Measurements from ENCODE around the gene LSM4. TPM values are rescaled to one million over a fixed set of nuclear protein-coding genes. Genes with fewer than 3 reads are reported as not detected.
A peak's percentile ranks its signal among the peaks of the same experiment; 100 is the strongest.

Gene LSM4
- total and polyA plus RNA-seq, 2 of the 13 experiments (the other 11 are each of a cell fraction or from before 2014, with no cell fraction given) = 65.8 to 166 TPM

GRCh38 chr19:18332917-18333530 is 10.1 kb upstream of the LSM4 start (continued):
- TF ChIP-seq ZNF782 (CRISPR knock-in tag; IDR thresholded peaks at IDR 0.05; ENCODE audit: borderline replicate concordance) (no peak), ERF (CRISPR knock-in tag; IDR thresholded peaks at IDR 0.05) (peak; percentile 32; the same call in 1 of the 2 replicates), GATA4 (IDR thresholded peaks at IDR 0.05; ENCODE audit: borderline replicate concordance, low read depth) (no peak), ZNF335 (CRISPR knock-in tag; IDR thresholded peaks at IDR 0.05) (no peak), ZZZ3 (CRISPR knock-in tag; IDR thresholded peaks at IDR 0.05; ENCODE audit: borderline replicate concordance) (no peak), ZNF234 (CRISPR knock-in tag; conservative IDR thresholded peaks at IDR 0.05) (no peak), NCOA1 (CRISPR knock-in tag; IDR thresholded peaks at IDR 0.05) (no peak), ZNF567 (CRISPR knock-in tag; IDR thresholded peaks at IDR 0.05; ENCODE audit: borderline replicate concordance) (no peak), POLR2A (IDR thresholded peaks at IDR 0.05; ENCODE audit: insufficient read depth in 1 of 2, low read depth in 2 of 2, low read length in 2 of 2) (0 out of 4 replicates have a peak, but pooled peaks of 1 of the 2 experiments have one; percentile 32), NR2F6 (IDR thresholded peaks at IDR 0.05) (no peak), NR2F6 (CRISPR knock-in tag; IDR thresholded peaks at IDR 0.05) (no peak), ZIK1 (CRISPR knock-in tag; IDR thresholded peaks at IDR 0.05; ENCODE audit: borderline replicate concordance, low read depth) (no peak), CHCHD3 (CRISPR knock-in tag; IDR thresholded peaks at IDR 0.05) (no peak), ZBTB20 (CRISPR knock-in tag; IDR thresholded peaks at IDR 0.05; ENCODE audit: borderline replicate concordance, low read depth) (peak; percentile 23; the same call in 1 of the 2 replicates), NFE2L2 (IDR thresholded peaks at IDR 0.05; ENCODE audit: low read length) (no peak), ZNF451 (CRISPR knock-in tag; IDR thresholded peaks at IDR 0.05) (no peak), LBX2 (CRISPR knock-in tag; IDR thresholded peaks at IDR 0.05; ENCODE audit: borderline replicate concordance) (no peak), MTA1 (CRISPR knock-in tag; IDR thresholded peaks at IDR 0.05; ENCODE audit: borderline replicate concordance) (peak; percentile 54; the same call in 1 of the 2 replicates), ZNF468 (CRISPR knock-in tag; IDR thresholded peaks at IDR 0.05) (no peak), NBN (conservative IDR thresholded peaks at IDR 0.05) (no peak), BRD4 (CRISPR knock-in tag; IDR thresholded peaks at IDR 0.05) (no peak), STAT5B (CRISPR knock-in tag; IDR thresholded peaks at IDR 0.05) (no peak), ATRX (CRISPR knock-in tag; IDR thresholded peaks at IDR 0.05; ENCODE audit: borderline replicate concordance) (no peak), SRSF1 (optimal IDR thresholded peaks at IDR 0.05; ENCODE audit: low read depth, low read length) (no peak), ZBTB4 (CRISPR knock-in tag; IDR thresholded peaks at IDR 0.05; ENCODE audit: borderline replicate concordance) (peak; percentile 63; the same call in 1 of the 2 replicates), TOPORS (CRISPR knock-in tag; IDR thresholded peaks at IDR 0.05) (no peak), ZNF281 (CRISPR knock-in tag; IDR thresholded peaks at IDR 0.05; ENCODE audit: borderline replicate concordance) (peak; percentile 48; the same call in 1 of the 2 replicates)
